Stimulated activated CD4-positive, alpha-beta T cell treated with anti-CD3 and anti-CD28 coated beads, Interleukin-4, amount 100 ng/mL, for 24 hours (primary cell): ENCODE data around the gene VAV3.
"Not testable (repeated sequence)": the region's sequence is repeated elsewhere in the genome, so short reads cannot be mapped to it uniquely, and the experiment has no call there.

Source experiments
- DNase-seq: peaks from one replicate; pipeline ENCODE4 v3.0.0-alpha.2; 2020

VAV3 gene

GRCh38 chr1:107707111-107707510 is 257.9 kb downstream of the VAV3 start:
- DNase-seq, result no peak

- no peak for DNase-seq
Observed at GRCh38 chr1:107706182-107706581, 258.8 kb downstream of the VAV3 start.

- DNase-seq, result no peak
Observed at GRCh38 chr1:107704911-107705310, 260.1 kb downstream of the VAV3 start.

GRCh38 chr1:107702946-107703571 is 261.9 kb downstream of the VAV3 start:
- DNase-seq, result no peak

GRCh38 chr1:107700651-107701050 is 264.3 kb downstream of the VAV3 start:
- DNase-seq, result not testable (repeated sequence)

GRCh38 chr1:107698161-107698560 is 266.8 kb downstream of the VAV3 start:
- no peak for DNase-seq

GRCh38 chr1:107695341-107695740 is 269.6 kb downstream of the VAV3 start:
- DNase-seq, result no peak

- DNase-seq, result no peak
Observed at GRCh38 chr1:107692580-107693345, 272.2 kb downstream of the VAV3 start.

- DNase-seq, result no peak
Observed at GRCh38 chr1:107691540-107691939, 273.4 kb downstream of the VAV3 start.

- no peak for DNase-seq
Observed at GRCh38 chr1:107690491-107690890, 274.5 kb downstream of the VAV3 start.

GRCh38 chr1:107689733-107690132 is 275.2 kb downstream of the VAV3 start:
- no peak for DNase-seq

GRCh38 chr1:107689159-107689558 is 275.8 kb downstream of the VAV3 start:
- DNase-seq, result no peak

GRCh38 chr1:107687849-107688753 is 276.9 kb downstream of the VAV3 start:
- DNase-seq, result no peak

GRCh38 chr1:107683683-107684082 is 281.3 kb downstream of the VAV3 start:
- DNase-seq, result no peak

GRCh38 chr1:107683191-107683657 is 281.8 kb downstream of the VAV3 start:
- no peak for DNase-seq

GRCh38 chr1:107682467-107682866 is 282.5 kb downstream of the VAV3 start:
- no peak for DNase-seq

- DNase-seq, result no peak
Observed at GRCh38 chr1:107681001-107681479, 283.9 kb downstream of the VAV3 start.

- no peak for DNase-seq
Observed at GRCh38 chr1:107680579-107680985, 284.4 kb downstream of the VAV3 start.

GRCh38 chr1:107679411-107679953 is 285.5 kb downstream of the VAV3 start:
- DNase-seq, result no peak

- DNase-seq, result no peak
Observed at GRCh38 chr1:107678993-107679392, 286.0 kb downstream of the VAV3 start.

GRCh38 chr1:107677697-107678096 is 287.3 kb downstream of the VAV3 start:
- DNase-seq, result no peak

- DNase-seq, result no peak
Observed at GRCh38 chr1:107674486-107674885, 290.5 kb downstream of the VAV3 start.

- no peak for DNase-seq
Observed at GRCh38 chr1:107673006-107673405, 292.0 kb downstream of the VAV3 start.
